Tibial nerve (tissue), 4 donors: Measurements from ENCODE around the gene RAB17.

ENCODE experiments used
- CTCF ChIP-seq, 5 experiments: fragments of 200-600 bp in 3 of 5; fragments of 450-650 bp in 2 of 5; sonication (generic) in 3 of 5; IDR thresholded peaks; one replicate each; pipeline ENCODE4 v1.5.1; 2016 to 2019; ENCODE audit warnings: antibody characterized with exemption in 5 of 5, mild to moderate bottlenecking in 3 of 5, moderate library complexity in 2 of 5
- EP300 ChIP-seq, 2 donors: sonication (generic); formaldehyde crosslinking; IDR thresholded peaks; one replicate each; pipeline ENCODE4 v1.6.1; 2017; ENCODE audit warnings: antibody characterized with exemption in 2 of 2, mild to moderate bottlenecking in 1 of 2
- POLR2A ChIP-seq, 2 donors: fragments of 450-650 bp; IDR thresholded peaks; one replicate each; pipeline ENCODE4 v1.6.1; 2017; ENCODE audit warnings: antibody characterized with exemption in 2 of 2, mild to moderate bottlenecking in 2 of 2, moderate library complexity in 2 of 2

GRCh38 chr2:237597196-237598145 is 6.9 kb upstream of the RAB17 start:
- no peak for TF ChIP-seq EP300 (IDR thresholded peaks at IDR 0.05)
- TF ChIP-seq CTCF (IDR thresholded peaks at IDR 0.05) = no peak
- TF ChIP-seq POLR2A (IDR thresholded peaks at IDR 0.05) = no peak
